Peyer's patch (tissue), 4 donors: ENCODE measurements around the gene SERINC5. TPM values are rescaled to one million over a fixed set of nuclear protein-coding genes. Genes with fewer than 3 reads are reported as not detected.

Experiments
- DNase-seq, 3 donors: peaks; one replicate each; pipeline ENCODE4 v3.0.0-alpha.2; 2017 to 2019
- H3K27ac ChIP-seq, 4 donors: fragments of 200-600 bp; sonication (generic); one replicate each; pipeline ENCODE4 v1.5.1; 2016 to 2019
- H3K27me3 ChIP-seq, 2 donors: fragments of 200-600 bp; sonication (generic); one replicate each; pipeline ENCODE4 v1.5.1; 2019
- H3K36me3 ChIP-seq, 3 donors: fragments of 200-600 bp; sonication (generic); one replicate each; pipeline ENCODE4 v1.5.1; 2016 to 2019
- H3K4me1 ChIP-seq, 4 donors: fragments of 200-600 bp; sonication (generic); one replicate each; pipeline ENCODE4 v1.5.1; 2016 to 2019
- H3K4me3 ChIP-seq, 4 donors: fragments of 200-600 bp; sonication (generic); 1 replicate in 3 of 4; 2 replicates in 1 of 4; pipeline ENCODE4 v1.5.1; 2016 to 2019; ENCODE audit warnings: mild to moderate bottlenecking in 1 of 4
- H3K9me3 ChIP-seq, 4 donors: fragments of 200-600 bp; sonication (generic); one replicate each; pipeline ENCODE4 v1.5.1; 2016 to 2019; ENCODE audit warnings: mild to moderate bottlenecking in 1 of 4
- CTCF ChIP-seq, 6 experiments: fragments of 450-650 bp in 4 of 6; fragments of 200-600 bp in 2 of 6; sonication (generic) in 1 of 6; IDR thresholded peaks; one replicate each; pipeline ENCODE4 v1.5.1; 2017 to 2019; ENCODE audit warnings: antibody characterized with exemption in 6 of 6, mild to moderate bottlenecking in 3 of 6, moderate library complexity in 1 of 6
- POLR2A ChIP-seq, 2 donors: fragments of 450-650 bp; IDR thresholded peaks; one replicate each; pipeline ENCODE4 v1.5.1; 2017; ENCODE audit warnings: antibody characterized with exemption in 2 of 2, mild to moderate bottlenecking in 2 of 2, moderate library complexity in 2 of 2
- total RNA-seq, 4 donors: library from RNA; depleted of rRNA; stranded (reverse); fragments of >200 nt; gene quantifications; one replicate each; pipeline ENCODE4 v1.1.0, GENCODE V29; 2016

SERINC5 gene
- total RNA-seq, 4 donors from 2014 or later, result 22.3 to 40.9 (median 30.3) TPM

GRCh38 chr5:80231243-80231642 is 24.6 kb downstream of the SERINC5 start:
- TF ChIP-seq POLR2A (IDR thresholded peaks at IDR 0.05), result no peak
- no peak for TF ChIP-seq CTCF (IDR thresholded peaks at IDR 0.05)
- peaks cover 0 to 11% (median 0%) of the 10 kb centered on the region in 4 donors for H3K4me1 ChIP-seq
- no peaks in the 10 kb centered on the region for H3K27me3 ChIP-seq
- no peak for DNase-seq
- no peaks in the 10 kb centered on the region for H3K36me3 ChIP-seq
- no peaks in the 10 kb centered on the region for H3K9me3 ChIP-seq
- no peak overlapping the region for H3K27ac ChIP-seq
- no peak overlapping the region for H3K4me3 ChIP-seq

- H3K4me3 ChIP-seq, result no peak overlapping the region
- H3K36me3 ChIP-seq, result no peaks in the 10 kb centered on the region
- TF ChIP-seq POLR2A (IDR thresholded peaks at IDR 0.05), result no peak
- no peak for TF ChIP-seq CTCF (IDR thresholded peaks at IDR 0.05)
- no peaks in the 10 kb centered on the region for H3K27me3 ChIP-seq
- H3K4me1 ChIP-seq, result peaks cover 0 to 11% (median 0%) of the 10 kb centered on the region in 4 donors
- H3K27ac ChIP-seq, result no peak overlapping the region
- no peak for DNase-seq
- no peaks in the 10 kb centered on the region for H3K9me3 ChIP-seq
Observed at GRCh38 chr5:80230269-80230992, 25.4 kb downstream of the SERINC5 start.

GRCh38 chr5:80229902-80230255 is 26.0 kb downstream of the SERINC5 start:
- Histone ChIP-seq H3K9me3 (no peaks in the 10 kb centered on the region), H3K36me3 (no peaks in the 10 kb centered on the region), H3K27ac (no peak overlapping the region), H3K4me3 (no peak overlapping the region), H3K4me1 (peaks cover 0 to 11% (median 0%) of the 10 kb centered on the region in 4 donors), H3K27me3 (no peaks in the 10 kb centered on the region)
- TF ChIP-seq POLR2A (IDR thresholded peaks at IDR 0.05) (no peak), CTCF (IDR thresholded peaks at IDR 0.05) (no peak)
- DNase-seq, result no peak

- no peak overlapping the region for H3K27ac ChIP-seq
- H3K4me3 ChIP-seq, result no peak overlapping the region
- no peaks in the 10 kb centered on the region for H3K9me3 ChIP-seq
Observed at GRCh38 chr5:80227979-80228596, 27.8 kb downstream of the SERINC5 start.

GRCh38 chr5:80225934-80226326 is 29.9 kb downstream of the SERINC5 start:
- no peak for DNase-seq
- Histone ChIP-seq H3K9me3 (no peaks in the 10 kb centered on the region), H3K4me3 (no peak overlapping the region), H3K4me1 (peaks cover 0 to 11% (median 0%) of the 10 kb centered on the region in 4 donors), H3K36me3 (no peaks in the 10 kb centered on the region), H3K27ac (no peak overlapping the region), H3K27me3 (no peaks in the 10 kb centered on the region)
- no peak for TF ChIP-seq POLR2A (IDR thresholded peaks at IDR 0.05)
- no peak for TF ChIP-seq CTCF (IDR thresholded peaks at IDR 0.05)

More at GRCh38 chr5:80227979-80228596, 27.8 kb downstream of the SERINC5 start:
- no peak for DNase-seq
- TF ChIP-seq CTCF (IDR thresholded peaks at IDR 0.05) (no peak), POLR2A (IDR thresholded peaks at IDR 0.05) (no peak)
- Histone ChIP-seq H3K4me1 (peaks cover 0 to 11% (median 0%) of the 10 kb centered on the region in 4 donors), H3K36me3 (no peaks in the 10 kb centered on the region), H3K27me3 (no peaks in the 10 kb centered on the region)
